Kidney (tissue), 14 donors: ENCODE data around the gene CELF4. TPM values are rescaled to one million over a fixed set of nuclear protein-coding genes. Genes with fewer than 3 reads are reported as not detected.

Source experiments
- DNase-seq, 5 donors: peaks; one replicate each; pipeline ENCODE4 v3.0.0-alpha.2; 2013 to 2020
- FAIRE-seq: peaks from 2 replicates; lab custom pipeline; 2012; peaks lifted over from hg19 to GRCh38; lab: Jason Lieb, UNC
- H3K27ac ChIP-seq, 2 donors: one replicate each; pipeline ENCODE4 v1.7.0; 2013; ENCODE audit warnings: low read depth in 2 of 2, low read length in 2 of 2, inconsistent platforms in 1 of 2
- H3K27me3 ChIP-seq: one replicate; pipeline ENCODE4 v1.7.1; 2013; ENCODE audit warnings: low read length, inconsistent platforms; ENCODE audit not compliant: control insufficient read depth, insufficient read depth
- H3K36me3 ChIP-seq, 3 donors: one replicate each; pipeline versions ENCODE4 v1.7.0 to v1.7.1; 2013; ENCODE audit warnings: low read length in 3 of 3, control low read depth in 1 of 3, inconsistent platforms in 1 of 3; ENCODE audit not compliant: insufficient read depth in 3 of 3, control insufficient read depth in 2 of 3
- H3K4me1 ChIP-seq, 3 donors: one replicate each; pipeline versions ENCODE4 v1.7.0 to v1.7.1; 2013; ENCODE audit warnings: low read length in 3 of 3, inconsistent platforms in 1 of 3, low read depth in 1 of 3; ENCODE audit not compliant: control insufficient read depth in 2 of 3, insufficient read depth in 2 of 3
- H3K4me3 ChIP-seq, 3 donors: one replicate each; pipeline versions ENCODE4 v1.7.0 to v1.8.1; 2013; ENCODE audit warnings: low read length in 3 of 3, control low read depth in 1 of 3, inconsistent platforms in 1 of 3
- H3K9ac ChIP-seq, 3 donors: one replicate each; pipeline versions ENCODE4 v1.7.0 to v1.7.1; 2013; ENCODE audit warnings: low read length in 3 of 3, control low read depth in 1 of 3, inconsistent platforms in 1 of 3
- H3K9me3 ChIP-seq, 3 donors: one replicate each; pipeline versions ENCODE4 v1.7.0 to v1.7.1; 2013; ENCODE audit warnings: low read length in 3 of 3, control low read depth in 1 of 3, inconsistent platforms in 1 of 3; ENCODE audit not compliant: control insufficient read depth in 2 of 3, insufficient read depth in 1 of 3
- intact Hi-C: fragments of 100-400 bp; cut with DNase I; formaldehyde crosslinking; loops from one replicate; pipeline ENCODE4 v1.11.1; 2022
- polyA plus RNA-seq: library from polyadenylated mRNA; stranded (reverse); fragments of 350-450 nt; fragmentation: Illumina TruSeq; extraction: RNeasy Lipid Tissue Mini Kit (QIAGEN cat#74804); gene quantifications from one replicate; pipeline ENCODE4 v1.2.3, GENCODE V29; 2014; ENCODE audit warnings: low read depth, low replicate concordance; ENCODE audit not compliant: insufficient read depth
- total RNA-seq: library from RNA; stranded (reverse); fragmentation: NEBNext Ultra II Directional; extraction: Animal tissue kit (Norgen Biotek cat#: 25700); gene quantifications from one replicate; pipeline ENCODE4 v1.2.1, GENCODE V29; 2021
- TF ChIP-seq, protein P1 (sequence below): IDR thresholded peaks from 3 replicates; pipeline ENCODE4 v1.5.1; 2012; ENCODE audit warnings: mild to moderate bottlenecking, moderate library complexity, borderline replicate concordance; ENCODE audit not compliant: insufficient read depth; ENCODE audit errors: extremely low read depth
- donor health status: control.
- donor health status: control.
- donor health status: control.
- donor health status: control.
- donor health status: control.
- donor health status: DM: yes; HTN: yes; CAD: no.
- donor health status: Normal renal cell carcinoma (clear cell type).

CELF4 gene
- total and polyA plus RNA-seq, 2 donors from 2014 or later = 0.85 to 1.5 TPM

DNA sequence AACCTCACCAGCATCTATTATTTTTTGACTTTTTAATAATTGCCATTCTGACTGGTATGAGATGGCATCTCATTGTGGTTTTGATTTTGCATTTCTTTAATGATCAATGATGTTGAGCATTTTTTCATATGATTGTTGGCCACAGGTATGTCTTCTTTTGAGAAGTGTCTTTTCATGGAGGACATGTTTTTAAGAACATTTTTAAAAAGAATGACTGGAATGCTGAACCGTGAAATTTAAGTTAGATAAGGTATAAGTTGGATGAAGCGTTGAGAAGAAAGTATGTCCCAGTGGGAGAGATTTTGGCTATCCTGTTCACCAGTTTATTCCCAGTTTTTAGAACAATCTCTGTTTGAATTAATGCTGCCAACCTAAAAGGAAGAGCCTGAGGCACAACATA, 365.9 kb downstream of the CELF4 start:
- Histone ChIP-seq H3K9ac (no peak overlapping the region), H3K27ac (no peak overlapping the region), H3K9me3 (peaks cover 0 to 3% (median 0%) of the 10 kb centered on the region in 3 donors), H3K4me1 (no peaks in the 10 kb centered on the region), H3K36me3 (no peaks in the 10 kb centered on the region), H3K4me3 (no peak overlapping the region), H3K27me3 (no peaks in the 10 kb centered on the region)
- TF ChIP-seq, protein P1, sequence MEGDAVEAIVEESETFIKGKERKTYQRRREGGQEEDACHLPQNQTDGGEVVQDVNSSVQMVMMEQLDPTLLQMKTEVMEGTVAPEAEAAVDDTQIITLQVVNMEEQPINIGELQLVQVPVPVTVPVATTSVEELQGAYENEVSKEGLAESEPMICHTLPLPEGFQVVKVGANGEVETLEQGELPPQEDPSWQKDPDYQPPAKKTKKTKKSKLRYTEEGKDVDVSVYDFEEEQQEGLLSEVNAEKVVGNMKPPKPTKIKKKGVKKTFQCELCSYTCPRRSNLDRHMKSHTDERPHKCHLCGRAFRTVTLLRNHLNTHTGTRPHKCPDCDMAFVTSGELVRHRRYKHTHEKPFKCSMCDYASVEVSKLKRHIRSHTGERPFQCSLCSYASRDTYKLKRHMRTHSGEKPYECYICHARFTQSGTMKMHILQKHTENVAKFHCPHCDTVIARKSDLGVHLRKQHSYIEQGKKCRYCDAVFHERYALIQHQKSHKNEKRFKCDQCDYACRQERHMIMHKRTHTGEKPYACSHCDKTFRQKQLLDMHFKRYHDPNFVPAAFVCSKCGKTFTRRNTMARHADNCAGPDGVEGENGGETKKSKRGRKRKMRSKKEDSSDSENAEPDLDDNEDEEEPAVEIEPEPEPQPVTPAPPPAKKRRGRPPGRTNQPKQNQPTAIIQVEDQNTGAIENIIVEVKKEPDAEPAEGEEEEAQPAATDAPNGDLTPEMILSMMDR = no peak
- intact Hi-C loops = no loop called here
- no peak for DNase-seq
- no peak for FAIRE-seq
